Endothelial cell of umbilical vein (primary cell): ENCODE data around the gene MIA2. TPM values are rescaled to one million over a fixed set of nuclear protein-coding genes. Genes with fewer than 3 reads are reported as not detected.

Source experiments
- BruUV-seq: library from RNA; stranded (reverse); fragments of 400-500 nt; replicated peaks from 2 replicates; lab custom pipeline; 2021; lab: Mats Ljungman, UMichigan
- CTCF ChIA-PET: fragments of 300-600, 350-600 bp; sonication (Branson Sonifier 250); formaldehyde crosslinking; loops from one replicate; lab custom pipeline; 2021; ENCODE audit warnings: antibody characterized with exemption, inconsistent platforms; lab: Charles Lee
- POLR2A ChIA-PET: fragments of 300-600, 350-600 bp; sonication (Branson Sonifier 250); formaldehyde crosslinking; loops from one replicate; lab custom pipeline; 2021; ENCODE audit warnings: antibody characterized with exemption, inconsistent platforms; lab: Charles Lee
- DNase-seq: peaks from one replicate; pipeline ENCODE4 v3.0.0-alpha.2; 2011; ENCODE audit warnings: low read depth, low spot score
- FAIRE-seq: peaks from 2 replicates; lab custom pipeline; 2011; peaks lifted over from hg19 to GRCh38; lab: Jason Lieb, UNC
- H2AFZ ChIP-seq: 2 replicates; pipeline ENCODE4 v1.6.0; 2012; ENCODE audit warnings: low read depth, low read length, control low read depth, inconsistent platforms
- H3K27ac ChIP-seq: 2 replicates; pipeline ENCODE4 v1.5.1; 2011; ENCODE audit warnings: low read depth, mild to moderate bottlenecking, control low read depth, low read length, moderate library complexity; ENCODE audit not compliant: insufficient read depth
- H3K27me3 ChIP-seq, 2 experiments: 2 replicates each; pipeline versions ENCODE4 v1.6.0 to v1.6.1; 2011; ENCODE audit warnings: low read length in 2 of 2, mixed read lengths in 1 of 2; ENCODE audit not compliant: control insufficient read depth in 2 of 2, insufficient read depth in 2 of 2
- H3K36me3 ChIP-seq, 2 experiments: 2 replicates in 1 of 2; 3 replicates in 1 of 2; pipeline ENCODE4 v1.5.1; 2011; ENCODE audit warnings: low read length in 2 of 2, mild to moderate bottlenecking in 1 of 2, moderate library complexity in 1 of 2; ENCODE audit not compliant: control insufficient read depth in 2 of 2, insufficient read depth in 2 of 2; ENCODE audit errors: extremely low read depth in 1 of 2
- H3K4me1 ChIP-seq: 3 replicates; pipeline ENCODE4 v1.5.1; 2011; ENCODE audit warnings: mild to moderate bottlenecking, low read length; ENCODE audit not compliant: control insufficient read depth, insufficient read depth; ENCODE audit errors: extremely low read depth
- H3K4me2 ChIP-seq: 2 replicates; pipeline ENCODE4 v1.6.1; 2011; ENCODE audit warnings: low read length, control low read depth, mixed read lengths; ENCODE audit not compliant: insufficient read depth
- H3K4me3 ChIP-seq, 3 experiments: fragments of 200-600 bp in 1 of 3; sonication (generic), shearing (Covaris generic) in 1 of 3; replicated peaks in 1 of 3; 2 replicates each; pipeline ENCODE4 v1.5.1; 2011 to 2016; ENCODE audit warnings: control low read depth in 3 of 3, low read length in 3 of 3, mild to moderate bottlenecking in 2 of 3, inconsistent platforms in 1 of 3, low read depth in 1 of 3, moderate library complexity in 1 of 3; ENCODE audit not compliant: insufficient read depth in 1 of 3
- H3K79me2 ChIP-seq: 2 replicates; pipeline ENCODE4 v1.6.0; 2012; ENCODE audit warnings: low read length, inconsistent platforms; ENCODE audit not compliant: control insufficient read depth, insufficient read depth
- H3K9ac ChIP-seq: replicated peaks from 2 replicates; pipeline ENCODE3; 2011; ENCODE audit warnings: low read length, control low read depth; ENCODE audit not compliant: insufficient read depth; ENCODE audit errors: extremely low read depth
- H3K9me1 ChIP-seq: replicated peaks from 3 replicates; pipeline ENCODE4 v1.6.0; 2011; ENCODE audit warnings: mild to moderate bottlenecking, low read length; ENCODE audit not compliant: control insufficient read depth, insufficient read depth; ENCODE audit errors: extremely low read depth
- H3K9me3 ChIP-seq: replicated peaks from 2 replicates; pipeline ENCODE4 v1.5.1; 2012; ENCODE audit warnings: low read length, inconsistent platforms; ENCODE audit not compliant: control insufficient read depth, insufficient read depth
- H4K20me1 ChIP-seq: replicated peaks from 2 replicates; pipeline ENCODE3; 2011; ENCODE audit warnings: mild to moderate bottlenecking, low read length; ENCODE audit not compliant: control insufficient read depth, insufficient read depth; ENCODE audit errors: extremely low read depth
- EZH2 ChIP-seq: IDR thresholded peaks from 2 replicates; pipeline ENCODE4 v1.6.1; 2012; ENCODE audit warnings: borderline replicate concordance, low read depth, mild to moderate bottlenecking, moderate library complexity, low read length, inconsistent platforms; ENCODE audit not compliant: severe bottlenecking
- FOS ChIP-seq: IDR thresholded peaks from 2 replicates; pipeline ENCODE4 v1.6.1; 2011; ENCODE audit warnings: mild to moderate bottlenecking, low read length, moderate library complexity, borderline replicate concordance; ENCODE audit not compliant: insufficient read depth
- GATA2 ChIP-seq: IDR thresholded peaks from 2 replicates; pipeline ENCODE4 v1.7.0; 2011; ENCODE audit warnings: low read depth, mild to moderate bottlenecking, moderate library complexity, mixed read lengths, low read length; ENCODE audit not compliant: insufficient read length, insufficient read depth
- JUN ChIP-seq: IDR thresholded peaks from 2 replicates; pipeline ENCODE4 v1.6.1; 2011; ENCODE audit warnings: borderline replicate concordance, low read depth; ENCODE audit not compliant: insufficient read length, insufficient read depth
- MYC ChIP-seq: IDR thresholded peaks from one replicate; pipeline ENCODE4 v1.6.1; 2011; ENCODE audit warnings: mild to moderate bottlenecking, low read depth, low read length
- POLR2A ChIP-seq: IDR thresholded peaks from 2 replicates; pipeline ENCODE4 v1.6.1; 2012; ENCODE audit warnings: low read depth, mild to moderate bottlenecking, control low read depth, low read length
- POLR2AphosphoS5 ChIP-seq: IDR thresholded peaks from 2 replicates; pipeline ENCODE4 v1.6.1; 2012; ENCODE audit warnings: low read depth, mild to moderate bottlenecking, control low read depth, low read length, moderate library complexity; ENCODE audit not compliant: insufficient read depth
- dilution Hi-C: fragments of 300-500 bp; cut with MboI; formaldehyde crosslinking; loops from one replicate; pipeline ENCODE4 v1.15.0; 2019; ENCODE audit warnings: low sequenced_read_pairs; ENCODE audit not compliant: extremely low pct_ligation_motif_present
- intact Hi-C: fragments of 100-400 bp; cut with micrococcal nuclease; formaldehyde crosslinking; loops from one replicate; pipeline ENCODE4 v1.10.0; 2022
- polyA plus RNA-seq, 4 experiments: library from polyadenylated mRNA; depleted of rRNA in 3 of 4; stranded (reverse) in 3 of 4; unstranded in 1 of 4; fragments of >200 nt; gene quantifications; 2 replicates each; pipeline versions ENCODE4 v1.2.1 to v1.2.3, GENCODE V29; 2011 to 2012; ENCODE audit warnings: missing spikeins in 1 of 4
- total RNA-seq: library from RNA; stranded (reverse); gene quantifications from 2 replicates; pipeline ENCODE4 v1.2.3, GENCODE V29; 2021
- TF ChIP-seq, protein P1 (sequence below), 2 donors: IDR thresholded peaks; 1 replicate in 1 of 2; 2 replicates in 1 of 2; pipeline ENCODE4 v1.5.1; 2011; ENCODE audit warnings: low read length in 2 of 2, mild to moderate bottlenecking in 2 of 2, moderate library complexity in 2 of 2, control low read depth in 1 of 2, inconsistent platforms in 1 of 2, low read depth in 1 of 2; ENCODE audit not compliant: insufficient read depth in 1 of 2; ENCODE audit errors: extremely low read depth in 1 of 2
- TF ChIP-seq, protein P2 (sequence below): IDR thresholded peaks from 2 replicates; pipeline ENCODE4 v1.6.1; 2011; ENCODE audit not compliant: insufficient read depth, insufficient read length

The MIA2 gene
- total and polyA plus RNA-seq, 2 donors (not counting 3 experiments of a cell fraction or from before 2014, with no cell fraction given) = 9.4 to 14.9 TPM

GRCh38 chr14:39367387-39367751 lies 133.7 kb downstream of the MIA2 start:
- H3K27me3 ChIP-seq = no peaks in the 10 kb centered on the region
- no peak overlapping the region for H3K9ac ChIP-seq
- no peak overlapping the region for H3K27ac ChIP-seq
- FAIRE-seq (no peak), DNase-seq (no peak)
- ChIA-PET CTCF (interaction anchor here (0.5 to 2.4 kb wide), 4 partner anchors 17 to 260 kb away, joined by 3 to 18 read pairs (median 8); partner anchors contain the start of gene GEMIN2), POLR2A (no interaction called here)
- no peak overlapping the region for H2AFZ ChIP-seq
- no peak overlapping the region for H3K4me3 ChIP-seq
- dilution Hi-C loops (no loop called here), intact Hi-C loops (loop anchor here (5.0 kb wide), 1 partner anchor 195 kb away; the partner anchor contains the start of gene TRAPPC6B)
- H4K20me1 ChIP-seq = no peaks in the 10 kb centered on the region
- TF ChIP-seq EZH2 = no peak
- no peak for TF ChIP-seq GATA2
- TF ChIP-seq POLR2A = no peak
- TF ChIP-seq FOS = no peak
- TF ChIP-seq, protein P1, sequence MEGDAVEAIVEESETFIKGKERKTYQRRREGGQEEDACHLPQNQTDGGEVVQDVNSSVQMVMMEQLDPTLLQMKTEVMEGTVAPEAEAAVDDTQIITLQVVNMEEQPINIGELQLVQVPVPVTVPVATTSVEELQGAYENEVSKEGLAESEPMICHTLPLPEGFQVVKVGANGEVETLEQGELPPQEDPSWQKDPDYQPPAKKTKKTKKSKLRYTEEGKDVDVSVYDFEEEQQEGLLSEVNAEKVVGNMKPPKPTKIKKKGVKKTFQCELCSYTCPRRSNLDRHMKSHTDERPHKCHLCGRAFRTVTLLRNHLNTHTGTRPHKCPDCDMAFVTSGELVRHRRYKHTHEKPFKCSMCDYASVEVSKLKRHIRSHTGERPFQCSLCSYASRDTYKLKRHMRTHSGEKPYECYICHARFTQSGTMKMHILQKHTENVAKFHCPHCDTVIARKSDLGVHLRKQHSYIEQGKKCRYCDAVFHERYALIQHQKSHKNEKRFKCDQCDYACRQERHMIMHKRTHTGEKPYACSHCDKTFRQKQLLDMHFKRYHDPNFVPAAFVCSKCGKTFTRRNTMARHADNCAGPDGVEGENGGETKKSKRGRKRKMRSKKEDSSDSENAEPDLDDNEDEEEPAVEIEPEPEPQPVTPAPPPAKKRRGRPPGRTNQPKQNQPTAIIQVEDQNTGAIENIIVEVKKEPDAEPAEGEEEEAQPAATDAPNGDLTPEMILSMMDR (IDR thresholded peaks at IDR 0.05; ENCODE audit: extremely low read depth in 1 of 2, insufficient read depth in 1 of 2, low read depth in 1 of 2, low read length in 2 of 2) = no peak
- TF ChIP-seq POLR2AphosphoS5 = no peak
- TF ChIP-seq JUN = no peak
- no peak for TF ChIP-seq MYC
- TF ChIP-seq, protein P2, sequence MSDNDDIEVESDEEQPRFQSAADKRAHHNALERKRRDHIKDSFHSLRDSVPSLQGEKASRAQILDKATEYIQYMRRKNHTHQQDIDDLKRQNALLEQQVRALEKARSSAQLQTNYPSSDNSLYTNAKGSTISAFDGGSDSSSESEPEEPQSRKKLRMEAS = no peak
- no peaks in the 10 kb centered on the region for H3K4me1 ChIP-seq
- no TSS peak for BruUV-seq
- no peaks in the 10 kb centered on the region for H3K79me2 ChIP-seq
- no peaks in the 10 kb centered on the region for H3K9me3 ChIP-seq
- no peak overlapping the region for H3K4me2 ChIP-seq
- H3K9me1 ChIP-seq = no peaks in the 10 kb centered on the region
- no peaks in the 10 kb centered on the region for H3K36me3 ChIP-seq
